Measurements from ENCODE around the gene ADAMTSL1. TPM values are rescaled to one million over a fixed set of nuclear protein-coding genes. Genes with fewer than 3 reads are reported as not detected.

Gene ADAMTSL1
- total RNA-seq, 1 experiment from 2014 or later = not detected

DNA sequence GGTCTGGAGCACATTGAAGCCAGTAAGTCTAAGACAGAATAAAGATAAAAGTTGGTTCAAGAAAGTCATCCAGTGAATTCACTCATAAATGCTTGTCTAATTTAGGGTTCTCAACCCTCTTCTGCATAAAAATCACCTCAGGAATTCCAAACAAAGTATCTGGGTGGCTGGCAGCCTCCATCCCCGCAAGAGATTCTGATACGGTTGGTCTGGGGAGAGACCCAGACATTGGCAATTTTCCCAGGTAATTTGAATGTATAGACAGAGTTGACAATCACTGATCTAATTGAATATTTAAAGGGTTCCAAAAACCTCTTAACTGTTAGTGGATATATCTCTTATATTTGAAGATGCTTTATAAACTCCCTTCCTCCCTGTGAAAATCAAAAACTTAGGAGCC is 14.9 kb downstream of the ADAMTSL1 start:
- peaks cover 3% of the 10 kb centered on the region for H3K27me3 ChIP-seq (ENCODE audit: insufficient read depth, low read length)
- no peak overlapping the region for H3K4me3 ChIP-seq (replicated peaks in 1 of 2; ENCODE audit: low read depth in 1 of 2, low read length in 2 of 2)
- H3K4me2 ChIP-seq (ENCODE audit: low read length) = no peak overlapping the region
- ATAC-seq (no peak), DNase-seq (ENCODE audit: low read depth, low spot score) (no peak)
- H2AFZ ChIP-seq (ENCODE audit: low read depth, low read length, poor library complexity, severe bottlenecking) = no peak overlapping the region
- TF ChIP-seq ZFX (IDR thresholded peaks at IDR 0.05) (no peak), ELF1 (IDR thresholded peaks at IDR 0.05; ENCODE audit: borderline replicate concordance, low read depth) (no peak), JUND (IDR thresholded peaks at IDR 0.05) (no peak), SP1 (IDR thresholded peaks at IDR 0.05; ENCODE audit: low read depth) (no peak), YY1 (IDR thresholded peaks at IDR 0.05; ENCODE audit: extremely low read depth, insufficient replicate concordance, low read depth, low read length) (no peak), FOSL1 (IDR thresholded peaks at IDR 0.05; ENCODE audit: low read depth) (no peak), EZH2phosphoT487 (IDR thresholded peaks at IDR 0.05; ENCODE audit: borderline replicate concordance) (no peak), EGR1 (IDR thresholded peaks at IDR 0.05; ENCODE audit: low read depth) (no peak), SRF (IDR thresholded peaks at IDR 0.05; ENCODE audit: low read depth) (no peak), SIN3A (IDR thresholded peaks at IDR 0.05; ENCODE audit: low read depth) (no peak), CEBPB (IDR thresholded peaks at IDR 0.05; ENCODE audit: low read depth) (no peak)
- TF ChIP-seq, protein P1, sequence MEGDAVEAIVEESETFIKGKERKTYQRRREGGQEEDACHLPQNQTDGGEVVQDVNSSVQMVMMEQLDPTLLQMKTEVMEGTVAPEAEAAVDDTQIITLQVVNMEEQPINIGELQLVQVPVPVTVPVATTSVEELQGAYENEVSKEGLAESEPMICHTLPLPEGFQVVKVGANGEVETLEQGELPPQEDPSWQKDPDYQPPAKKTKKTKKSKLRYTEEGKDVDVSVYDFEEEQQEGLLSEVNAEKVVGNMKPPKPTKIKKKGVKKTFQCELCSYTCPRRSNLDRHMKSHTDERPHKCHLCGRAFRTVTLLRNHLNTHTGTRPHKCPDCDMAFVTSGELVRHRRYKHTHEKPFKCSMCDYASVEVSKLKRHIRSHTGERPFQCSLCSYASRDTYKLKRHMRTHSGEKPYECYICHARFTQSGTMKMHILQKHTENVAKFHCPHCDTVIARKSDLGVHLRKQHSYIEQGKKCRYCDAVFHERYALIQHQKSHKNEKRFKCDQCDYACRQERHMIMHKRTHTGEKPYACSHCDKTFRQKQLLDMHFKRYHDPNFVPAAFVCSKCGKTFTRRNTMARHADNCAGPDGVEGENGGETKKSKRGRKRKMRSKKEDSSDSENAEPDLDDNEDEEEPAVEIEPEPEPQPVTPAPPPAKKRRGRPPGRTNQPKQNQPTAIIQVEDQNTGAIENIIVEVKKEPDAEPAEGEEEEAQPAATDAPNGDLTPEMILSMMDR (IDR thresholded peaks at IDR 0.05 in 2 of 3, conservative IDR thresholded peaks at IDR 0.05 in 1 of 3; ENCODE audit: borderline replicate concordance in 1 of 3, insufficient read depth in 1 of 3, low read depth in 2 of 3, low read length in 2 of 3) = no peak
- TF ChIP-seq, protein P2, sequence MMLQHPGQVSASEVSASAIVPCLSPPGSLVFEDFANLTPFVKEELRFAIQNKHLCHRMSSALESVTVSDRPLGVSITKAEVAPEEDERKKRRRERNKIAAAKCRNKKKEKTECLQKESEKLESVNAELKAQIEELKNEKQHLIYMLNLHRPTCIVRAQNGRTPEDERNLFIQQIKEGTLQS (IDR thresholded peaks at IDR 0.05) = no peak
- ChIA-PET RAD21 (ENCODE audit: low non-redundant PET in 1 of 2, low total read pairs in 2 of 2, uncharacterized antibody in 2 of 2, unreplicated experiment in 2 of 2) (no interaction called here), CTCF (no interaction called here), POLR2A (no interaction called here)
- H3K27ac ChIP-seq (ENCODE audit: low read depth, low read length) = no peak overlapping the region
- H3K9me3 ChIP-seq (ENCODE audit: control insufficient read depth in 1 of 2, insufficient read depth in 1 of 2, low read depth in 1 of 2, low read length in 2 of 2) = no peaks in the 10 kb centered on the region; a peak in 1 of 4 replicates
- H3K79me2 ChIP-seq (ENCODE audit: insufficient read depth, low read length) = no peaks in the 10 kb centered on the region
- no peaks in the 10 kb centered on the region for H3K36me3 ChIP-seq (ENCODE audit: control insufficient read depth in 1 of 2, insufficient read depth in 2 of 2, low read length in 2 of 2)
- no peaks in the 10 kb centered on the region for H3K9me2 ChIP-seq (ENCODE audit: insufficient read depth)
- BruUV-seq (replicated peaks) = no TSS peak
- H3K4me1 ChIP-seq (ENCODE audit: control insufficient read depth in 1 of 2, insufficient read depth in 2 of 2, low read length in 2 of 2) = no peaks in the 10 kb centered on the region
- intact Hi-C loops (cut with micrococcal nuclease) = no loop called here
- H3K9ac ChIP-seq (ENCODE audit: low read length) = no peak overlapping the region
- H4K20me1 ChIP-seq (ENCODE audit: insufficient read depth) = no peaks in the 10 kb centered on the region; the same call in 1 of the 2 replicates
